G401.6 (cell line): Measurements from ENCODE around the gene RABEP2.
"Not testable (repeated sequence)": the region's sequence is repeated elsewhere in the genome, so short reads cannot be mapped to it uniquely, and the experiment has no call there.

Experiments used
- FAIRE-seq: peaks from 2 replicates; lab custom pipeline; 2012; peaks lifted over from hg19 to GRCh38; lab: Jason Lieb, UNC

Gene RABEP2

DNA sequence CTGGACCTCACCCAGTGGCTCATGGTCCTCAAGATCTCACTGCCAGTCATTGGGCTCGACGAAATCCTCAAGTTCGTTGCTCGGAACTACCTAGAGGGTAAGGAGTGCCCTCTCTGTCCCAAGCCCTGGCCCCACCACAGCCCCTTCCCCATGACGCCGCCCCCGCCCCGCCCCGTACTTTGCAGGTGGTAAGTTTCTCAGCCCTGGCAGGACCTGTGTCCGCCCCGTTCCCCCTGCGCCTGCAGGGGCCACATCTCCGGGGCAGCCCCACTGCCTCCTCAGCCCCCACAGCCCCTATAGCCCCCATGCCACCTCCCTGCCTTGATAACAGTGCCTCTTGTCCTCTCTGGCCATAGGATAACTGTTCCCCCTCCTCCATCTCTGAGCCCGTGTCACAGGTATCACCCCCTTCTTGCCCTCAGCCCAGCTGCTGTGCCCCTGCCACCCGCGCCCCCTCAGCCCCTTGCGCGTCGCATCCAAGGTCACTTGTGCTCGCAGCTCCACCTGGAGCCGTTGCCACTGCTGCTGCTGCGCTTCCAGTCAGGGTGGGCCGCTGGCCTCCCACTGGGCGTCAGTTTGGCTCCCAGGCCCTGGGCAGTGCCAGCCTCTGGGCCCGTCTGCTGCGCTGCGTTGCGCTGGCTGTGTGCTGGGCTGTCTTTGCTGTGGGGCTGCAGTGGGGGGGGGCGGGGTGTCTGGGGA, 21.5 kb downstream of the RABEP2 start:
- FAIRE-seq: no peak

DNA sequence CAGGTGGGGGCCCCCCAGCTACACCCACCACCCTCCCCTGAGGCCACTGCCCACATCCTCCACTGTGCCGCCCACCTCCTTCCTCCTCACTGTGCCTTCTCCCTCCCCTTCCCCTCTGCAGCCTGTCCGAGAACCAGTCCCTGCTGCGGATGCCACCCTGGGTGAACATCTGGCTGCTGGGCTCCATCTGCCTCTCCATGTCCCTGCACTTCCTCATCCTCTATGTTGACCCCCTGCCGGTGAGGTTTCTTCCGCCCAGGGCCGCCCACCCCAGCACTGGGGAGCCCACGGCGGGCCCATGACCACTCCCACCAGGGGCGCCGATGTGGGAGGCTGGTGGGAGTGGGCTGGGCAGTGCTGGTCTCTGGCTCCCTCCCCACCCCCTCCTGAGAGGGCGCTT, 22.1 kb downstream of the RABEP2 start:
- no peak for FAIRE-seq

DNA sequence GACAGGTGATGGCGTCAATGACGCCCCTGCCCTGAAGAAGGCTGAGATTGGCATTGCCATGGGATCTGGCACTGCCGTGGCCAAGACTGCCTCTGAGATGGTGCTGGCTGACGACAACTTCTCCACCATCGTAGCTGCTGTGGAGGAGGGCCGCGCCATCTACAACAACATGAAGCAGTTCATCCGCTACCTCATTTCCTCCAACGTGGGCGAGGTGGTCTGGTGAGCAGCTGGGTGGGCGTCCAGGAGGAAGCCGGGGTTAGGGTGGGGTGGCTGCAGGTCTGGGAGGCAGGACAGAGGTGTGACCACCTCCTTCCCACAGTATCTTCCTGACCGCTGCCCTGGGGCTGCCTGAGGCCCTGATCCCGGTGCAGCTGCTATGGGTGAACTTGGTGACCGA, 23.2 kb downstream of the RABEP2 start:
- no peak for FAIRE-seq

DNA sequence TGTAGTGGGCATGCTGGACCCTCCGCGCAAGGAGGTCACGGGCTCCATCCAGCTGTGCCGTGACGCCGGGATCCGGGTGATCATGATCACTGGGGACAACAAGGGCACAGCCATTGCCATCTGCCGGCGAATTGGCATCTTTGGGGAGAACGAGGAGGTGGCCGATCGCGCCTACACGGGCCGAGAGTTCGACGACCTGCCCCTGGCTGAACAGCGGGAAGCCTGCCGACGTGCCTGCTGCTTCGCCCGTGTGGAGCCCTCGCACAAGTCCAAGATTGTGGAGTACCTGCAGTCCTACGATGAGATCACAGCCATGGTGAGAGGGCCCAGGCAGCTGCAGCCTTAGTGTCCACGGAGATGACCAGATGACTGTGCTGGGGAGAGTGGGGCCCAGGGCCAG, 24.4 kb downstream of the RABEP2 start:
- FAIRE-seq: no peak

DNA sequence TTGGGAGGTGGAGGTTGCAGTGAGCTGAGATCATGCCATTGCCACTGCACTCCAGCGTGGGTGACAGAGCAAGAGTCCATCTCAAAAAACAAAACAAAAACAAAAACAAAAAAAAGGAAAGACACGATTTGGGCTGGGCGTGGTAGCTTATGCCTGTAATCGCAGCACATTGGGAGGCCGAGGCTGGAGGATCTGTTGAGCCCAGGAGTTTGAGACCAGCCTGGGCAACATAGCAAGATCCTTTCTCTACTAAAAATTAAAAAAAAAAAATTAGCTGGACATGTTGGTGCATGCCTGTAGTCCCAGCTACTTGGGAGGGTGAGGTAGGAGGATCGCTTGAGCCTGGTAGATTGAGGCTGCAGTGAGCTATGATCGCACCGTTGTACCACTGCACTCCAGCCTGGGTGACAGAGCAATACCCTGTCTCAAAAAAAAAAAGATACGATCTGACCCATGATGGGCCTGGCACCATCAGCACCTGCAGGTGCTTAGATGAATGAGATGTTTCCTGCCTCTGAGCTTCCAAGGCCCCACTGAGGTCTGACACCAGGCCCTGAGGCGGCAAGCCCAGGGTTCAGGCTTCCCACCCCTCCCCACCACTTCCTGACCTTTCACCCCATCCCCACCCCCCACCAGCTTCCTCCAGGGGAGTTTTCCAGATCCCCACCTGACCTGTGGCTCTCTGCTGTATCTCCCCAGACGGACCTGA, 25.0 kb downstream of the RABEP2 start:
- no peak for FAIRE-seq

DNA sequence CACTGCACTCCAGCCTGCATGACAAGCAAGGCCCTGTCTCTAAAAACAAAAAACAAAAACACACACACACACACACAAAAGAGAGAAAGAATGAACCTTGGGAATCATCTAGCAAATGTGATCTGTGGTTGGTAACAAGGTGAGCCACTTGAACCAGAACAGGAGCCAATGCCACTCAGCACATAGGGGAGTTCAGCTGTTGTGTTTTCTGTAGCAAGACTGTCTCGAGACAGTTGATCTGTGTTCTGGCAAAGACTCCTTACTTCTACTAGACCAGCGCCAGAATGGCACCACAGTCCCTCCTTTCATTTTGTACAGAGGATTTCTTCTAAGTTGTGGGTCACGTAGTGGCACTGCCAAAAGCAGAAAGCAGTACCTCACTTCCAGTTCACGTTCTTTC, 26.1 kb downstream of the RABEP2 start:
- FAIRE-seq: no peak

DNA sequence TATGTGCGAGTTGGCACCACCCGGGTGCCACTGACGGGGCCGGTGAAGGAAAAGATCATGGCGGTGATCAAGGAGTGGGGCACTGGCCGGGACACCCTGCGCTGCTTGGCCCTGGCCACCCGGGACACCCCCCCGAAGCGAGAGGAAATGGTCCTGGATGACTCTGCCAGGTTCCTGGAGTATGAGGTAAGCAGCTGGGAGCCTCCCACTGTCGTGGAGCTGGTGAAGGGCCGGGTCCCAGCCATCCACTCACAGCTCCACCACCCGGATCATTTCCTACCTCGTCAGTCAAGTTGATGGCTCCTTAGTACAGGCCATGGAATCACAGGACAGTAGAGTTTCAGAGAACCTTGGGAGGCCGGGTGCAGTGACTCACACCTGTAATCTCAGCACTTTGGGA, 26.8 kb downstream of the RABEP2 start:
- no peak for FAIRE-seq

DNA sequence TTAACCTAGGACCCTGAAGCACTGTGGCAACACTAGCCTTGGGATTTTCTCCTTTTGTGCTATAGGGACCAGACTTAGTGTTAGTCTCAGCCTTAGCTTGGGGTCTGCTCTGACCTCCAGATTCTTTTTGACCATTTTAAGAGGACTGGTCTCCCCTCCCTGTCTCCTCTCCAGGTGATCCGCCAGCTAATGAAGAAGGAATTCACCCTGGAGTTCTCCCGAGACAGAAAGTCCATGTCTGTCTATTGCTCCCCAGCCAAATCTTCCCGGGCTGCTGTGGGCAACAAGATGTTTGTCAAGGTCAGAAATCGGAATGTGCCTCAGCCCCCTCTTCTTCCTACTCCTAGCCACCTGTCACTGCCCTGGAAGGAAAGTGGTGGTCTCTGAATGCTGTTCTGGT, 27.2 kb downstream of the RABEP2 start:
- FAIRE-seq: no peak

DNA sequence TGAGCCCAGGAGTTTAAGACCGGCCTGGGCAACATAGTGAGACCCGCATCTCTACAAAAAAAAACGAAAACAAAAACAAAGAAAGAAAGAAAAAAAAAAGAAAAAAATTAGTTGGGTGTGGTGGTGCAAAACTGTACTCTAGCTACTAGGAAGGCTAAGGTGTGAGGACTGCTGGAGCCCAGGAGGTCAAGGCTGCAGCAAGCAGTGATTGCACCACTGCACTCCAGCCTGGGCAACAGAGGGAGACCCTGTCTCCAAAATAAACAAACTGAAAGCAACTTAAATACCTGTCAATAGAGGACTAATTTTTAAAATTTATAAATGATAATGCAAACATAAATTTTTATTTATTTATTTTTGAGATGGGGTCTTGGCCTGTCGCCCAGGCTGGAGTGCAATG, 29.4 kb downstream of the RABEP2 start:
- no peak for FAIRE-seq

DNA sequence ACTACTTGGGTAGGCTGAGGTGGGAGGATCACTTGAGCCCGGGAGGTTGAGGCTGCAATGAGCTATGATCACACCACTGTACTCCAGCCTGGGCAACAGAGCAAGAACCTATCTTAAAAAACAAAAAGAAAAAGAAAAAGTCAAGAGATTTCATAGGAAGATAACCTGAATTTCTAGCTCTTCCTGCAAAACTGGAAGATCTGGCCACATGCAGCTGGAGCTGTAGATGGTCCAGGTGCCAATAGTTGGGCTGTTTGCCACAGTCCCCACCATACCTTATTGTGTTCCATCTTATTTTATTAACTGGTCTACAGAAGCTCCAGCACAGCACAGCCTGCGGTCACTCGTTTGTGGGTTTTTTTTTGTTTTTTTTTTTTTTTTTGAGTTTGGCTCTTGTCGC, 31.7 kb downstream of the RABEP2 start:
- no peak for FAIRE-seq

DNA sequence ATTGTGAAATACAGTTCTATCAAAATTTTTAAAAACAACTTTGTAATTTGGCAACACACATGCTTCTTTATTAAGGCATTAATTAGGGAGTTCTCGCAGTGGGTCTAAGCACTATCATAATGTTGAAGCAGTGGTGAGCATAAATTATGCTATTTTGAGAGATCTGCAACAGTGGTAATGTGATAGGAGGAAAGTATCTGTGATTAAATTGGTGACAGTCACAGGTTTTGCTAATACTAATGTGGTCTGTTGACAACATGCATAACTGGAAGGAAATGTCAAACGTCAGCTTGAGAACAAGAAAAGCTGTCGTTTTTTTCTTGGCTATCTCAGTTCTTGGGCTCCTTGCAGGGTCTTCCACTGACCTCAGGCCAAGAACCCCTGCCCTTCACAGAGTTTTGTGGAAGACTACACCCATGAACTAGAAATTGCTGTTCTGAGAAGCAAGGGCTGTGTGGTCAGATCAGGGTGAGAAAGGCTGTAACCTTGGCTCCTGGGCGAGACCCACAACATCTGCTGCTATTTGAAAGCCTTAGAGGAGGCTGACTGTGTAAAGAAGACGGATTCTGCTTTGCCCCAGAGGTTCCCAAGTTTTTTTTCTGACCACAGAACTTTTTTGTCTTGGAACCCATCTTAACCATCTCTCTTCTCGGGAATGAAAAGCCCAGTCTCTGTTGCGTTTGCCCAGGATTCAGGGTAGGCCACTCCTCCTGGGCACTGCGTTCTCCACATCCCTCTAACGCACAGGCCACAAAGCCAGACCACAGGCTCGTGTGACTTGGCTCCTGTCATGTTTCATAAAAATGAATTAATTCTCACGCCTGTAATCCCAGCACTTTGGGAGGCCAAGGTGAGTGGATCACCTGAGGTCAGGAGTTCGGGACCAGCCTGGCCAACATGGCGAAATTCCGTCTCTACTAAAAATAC, 32.8 kb downstream of the RABEP2 start:
- no peak for FAIRE-seq

DNA sequence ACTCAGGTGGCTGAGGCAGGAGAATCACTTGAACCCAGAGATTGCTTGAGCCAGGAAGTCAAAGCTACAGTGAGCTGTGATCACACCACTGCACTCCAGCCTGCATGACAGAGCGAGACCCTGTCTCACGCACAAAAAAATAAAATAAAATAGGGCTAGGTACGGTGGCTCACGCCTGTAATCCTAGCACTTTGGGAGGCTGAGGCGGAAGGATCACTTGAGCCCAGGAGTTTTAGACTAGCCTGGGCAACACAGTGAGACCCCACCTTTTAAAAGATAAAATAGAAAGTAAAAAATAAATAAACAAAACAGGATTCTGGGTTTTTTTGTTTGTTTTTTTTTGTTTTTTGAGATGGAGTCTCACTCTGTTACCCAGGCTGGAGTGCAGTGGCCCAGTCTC, 34.7 kb downstream of the RABEP2 start:
- not testable (repeated sequence) for FAIRE-seq

DNA sequence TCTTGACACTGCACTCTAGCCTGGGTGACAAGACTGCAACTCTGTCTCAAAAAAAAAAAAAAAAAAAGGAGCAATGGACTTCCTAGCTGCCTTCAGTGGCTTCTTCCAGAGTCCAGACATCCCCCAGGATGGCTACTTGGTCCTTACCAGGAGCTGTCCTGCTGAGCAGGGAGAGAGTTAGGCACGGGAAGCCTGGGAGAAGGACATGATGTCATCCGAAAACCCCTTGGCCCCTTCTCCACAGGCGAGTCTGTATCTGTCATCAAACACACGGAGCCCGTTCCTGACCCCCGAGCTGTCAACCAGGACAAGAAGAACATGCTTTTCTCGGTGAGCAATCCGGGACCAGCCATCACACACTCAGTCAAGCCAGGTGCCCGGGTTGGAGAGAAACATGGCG, 38.1 kb downstream of the RABEP2 start:
- FAIRE-seq: no peak

DNA sequence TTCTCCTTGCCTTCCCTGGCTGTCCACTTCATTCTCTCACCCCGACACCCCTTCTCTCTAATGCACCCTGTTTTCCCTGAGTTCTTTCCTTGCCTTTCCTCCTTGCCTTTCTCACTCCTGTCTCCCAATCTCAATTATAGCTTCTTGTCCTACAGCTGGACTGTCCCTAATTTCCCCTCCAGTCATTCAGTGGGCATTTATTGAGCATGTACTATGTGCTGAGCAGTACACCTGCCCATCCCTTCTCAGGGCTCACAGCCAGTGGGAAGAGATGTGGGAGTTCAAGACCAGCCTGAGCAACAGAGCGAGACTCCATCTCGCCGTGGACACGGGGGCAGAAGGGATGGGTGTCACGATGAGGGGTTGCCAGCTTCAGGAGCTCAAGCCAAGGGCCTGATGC, 41.0 kb downstream of the RABEP2 start:
- no peak for FAIRE-seq

DNA sequence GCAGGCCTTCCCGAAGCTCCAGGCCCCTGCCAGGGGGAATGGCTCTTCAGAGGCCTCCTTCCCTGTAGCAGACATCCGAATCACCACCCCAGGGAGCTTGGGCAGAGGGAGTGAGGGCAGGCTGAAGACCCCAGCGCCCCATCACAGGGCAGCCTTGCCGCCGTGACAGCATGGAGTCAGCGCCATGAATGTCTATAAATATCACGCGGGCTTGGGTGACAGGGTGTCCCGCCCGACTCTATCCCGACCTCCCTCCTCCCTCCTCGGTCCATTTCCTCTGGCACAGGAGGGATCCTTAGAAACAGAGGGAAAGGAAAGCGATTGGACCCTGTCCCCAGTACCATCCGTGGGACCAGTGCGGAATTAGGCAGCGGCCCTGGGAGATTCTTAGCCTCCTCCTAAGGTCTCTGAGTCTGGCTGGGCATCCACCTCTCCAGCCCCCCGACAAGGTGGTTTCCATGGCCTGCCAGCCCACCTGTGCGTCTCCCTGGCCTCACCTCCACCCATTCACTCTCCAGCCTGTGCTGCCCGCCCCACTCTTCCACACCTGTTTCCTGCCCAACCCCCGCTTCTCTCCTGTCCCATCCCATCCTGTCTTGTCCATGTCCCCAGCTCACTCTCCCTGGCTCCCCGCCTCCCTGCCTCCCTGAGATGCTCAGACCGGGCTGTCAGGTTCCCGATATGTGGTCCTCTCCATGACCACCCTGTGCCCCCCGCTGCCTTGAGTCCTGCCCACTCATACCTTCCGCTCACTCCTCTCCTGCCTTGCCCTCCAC, 41.6 kb downstream of the RABEP2 start:
- no peak for FAIRE-seq

DNA sequence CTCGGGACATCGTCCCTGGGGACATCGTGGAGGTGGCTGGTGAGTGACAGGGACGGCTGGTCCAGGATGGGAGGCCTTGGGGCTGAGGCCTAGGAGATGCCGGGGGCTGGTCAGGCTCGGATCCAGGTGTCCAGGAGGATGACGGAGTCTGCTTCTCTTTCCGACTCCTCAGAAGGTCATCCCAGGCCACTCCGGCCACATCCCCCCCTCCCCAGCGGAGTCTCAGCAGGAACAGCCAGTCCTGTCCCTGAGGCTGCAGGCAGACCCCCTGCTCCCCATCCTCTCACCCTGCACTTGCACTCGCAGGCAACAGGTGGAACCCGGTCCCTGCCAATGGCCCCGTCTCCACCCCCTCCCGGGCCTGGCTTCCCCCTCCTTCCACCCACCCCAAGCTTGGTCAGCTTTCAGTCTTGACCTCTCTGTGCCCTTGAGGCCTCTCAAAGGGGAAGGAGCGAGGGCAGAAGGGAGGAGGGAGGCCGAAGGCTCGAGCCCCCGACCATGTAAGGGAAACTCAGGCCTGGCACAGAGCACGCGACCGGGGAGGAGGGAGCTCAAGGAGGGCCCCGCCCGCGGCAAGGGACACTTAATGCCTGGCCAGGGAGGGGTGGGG, 42.4 kb downstream of the RABEP2 start:
- no peak for FAIRE-seq

DNA sequence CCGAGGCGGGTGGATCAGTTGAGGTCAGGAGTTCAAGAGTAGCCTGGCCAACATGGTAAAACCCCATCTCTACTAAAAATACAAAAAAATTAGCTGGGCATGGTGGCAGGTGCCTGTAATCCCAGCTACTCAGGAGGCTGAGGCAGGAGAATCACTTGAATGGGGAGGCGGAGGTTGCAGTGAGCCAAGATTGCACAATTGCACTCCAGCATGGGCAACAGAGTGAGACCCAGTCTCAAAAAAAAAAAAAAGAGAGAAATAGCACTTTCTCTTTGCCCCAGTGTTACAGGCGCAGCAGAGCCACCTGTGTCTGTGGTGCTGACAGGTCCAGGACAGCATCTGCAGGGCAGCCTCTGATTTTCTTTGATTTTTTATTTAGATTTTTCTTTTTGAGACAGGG, 43.5 kb downstream of the RABEP2 start:
- FAIRE-seq: not testable (repeated sequence)

DNA sequence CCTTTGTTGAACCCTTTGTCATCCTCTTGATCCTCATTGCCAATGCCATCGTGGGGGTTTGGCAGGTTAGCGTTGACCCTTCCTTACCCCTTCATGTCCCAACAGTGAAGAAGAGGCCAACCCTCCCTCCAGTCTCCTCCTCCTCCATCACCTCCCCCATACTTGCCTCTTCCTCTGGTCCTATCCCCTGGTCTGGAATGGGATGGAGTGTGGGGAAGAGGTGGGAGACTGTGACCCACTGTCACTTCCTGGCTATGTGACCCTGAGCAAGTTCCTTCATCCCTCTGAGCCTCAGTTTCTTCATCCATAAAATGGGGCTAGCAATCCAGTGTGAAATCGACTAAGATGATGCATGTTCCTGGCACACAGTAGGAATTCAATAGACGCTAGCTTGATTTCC, 44.1 kb downstream of the RABEP2 start:
- FAIRE-seq: no peak

DNA sequence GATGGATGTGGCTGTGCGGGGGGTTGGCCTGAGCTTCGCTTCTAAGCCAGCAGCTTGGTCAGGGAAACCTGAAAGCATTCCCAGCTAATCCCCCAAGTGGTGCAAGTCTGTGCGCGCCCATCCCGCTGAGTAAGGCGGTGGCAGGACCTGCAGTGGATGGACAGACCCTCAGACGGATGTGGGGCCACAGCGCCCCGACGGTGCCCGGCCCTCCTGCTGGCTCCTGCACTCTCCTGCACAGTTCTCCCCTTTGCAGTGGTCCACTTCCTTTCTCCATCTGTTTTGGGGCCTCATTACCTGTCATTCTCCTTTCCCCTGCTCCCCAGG, 44.5 kb downstream of the RABEP2 start:
- FAIRE-seq: no peak

DNA sequence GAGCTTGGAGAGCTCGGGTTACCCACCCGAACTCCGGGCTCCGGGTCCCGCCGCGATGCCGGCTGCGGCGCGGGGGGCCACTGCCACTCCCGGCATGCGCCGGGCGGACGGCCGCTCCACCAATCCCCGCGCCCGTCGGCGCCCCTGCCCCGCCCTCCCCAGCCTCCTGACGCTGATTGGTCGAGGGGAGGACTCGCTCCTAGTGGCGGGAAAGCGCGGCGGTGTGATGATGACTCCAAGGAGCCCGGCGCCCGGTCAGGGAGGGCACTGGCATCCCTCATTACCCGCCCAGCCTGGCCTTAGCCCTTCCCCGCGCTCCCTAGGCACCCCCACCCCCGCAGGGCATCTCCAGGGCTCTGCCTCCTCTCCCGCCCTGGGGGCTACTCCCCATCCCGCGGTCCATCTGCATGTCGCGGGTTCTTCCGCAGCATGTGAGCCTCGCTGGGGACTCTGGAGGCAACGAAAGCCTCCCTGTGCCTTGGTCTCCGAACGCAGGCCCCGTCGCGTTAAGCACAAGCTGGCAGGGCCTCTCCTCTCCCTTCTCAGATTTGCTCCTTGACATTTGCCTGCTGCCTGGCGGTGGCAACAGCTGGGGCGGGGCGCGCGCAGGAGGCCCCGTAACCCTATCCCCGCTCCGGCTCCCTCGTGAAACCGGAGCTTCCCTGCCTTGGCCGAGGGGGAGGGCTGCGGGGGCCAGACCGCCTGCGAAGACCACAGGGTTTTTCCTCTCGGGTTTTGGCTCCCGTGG, 45.0 kb downstream of the RABEP2 start:
- FAIRE-seq: no peak

DNA sequence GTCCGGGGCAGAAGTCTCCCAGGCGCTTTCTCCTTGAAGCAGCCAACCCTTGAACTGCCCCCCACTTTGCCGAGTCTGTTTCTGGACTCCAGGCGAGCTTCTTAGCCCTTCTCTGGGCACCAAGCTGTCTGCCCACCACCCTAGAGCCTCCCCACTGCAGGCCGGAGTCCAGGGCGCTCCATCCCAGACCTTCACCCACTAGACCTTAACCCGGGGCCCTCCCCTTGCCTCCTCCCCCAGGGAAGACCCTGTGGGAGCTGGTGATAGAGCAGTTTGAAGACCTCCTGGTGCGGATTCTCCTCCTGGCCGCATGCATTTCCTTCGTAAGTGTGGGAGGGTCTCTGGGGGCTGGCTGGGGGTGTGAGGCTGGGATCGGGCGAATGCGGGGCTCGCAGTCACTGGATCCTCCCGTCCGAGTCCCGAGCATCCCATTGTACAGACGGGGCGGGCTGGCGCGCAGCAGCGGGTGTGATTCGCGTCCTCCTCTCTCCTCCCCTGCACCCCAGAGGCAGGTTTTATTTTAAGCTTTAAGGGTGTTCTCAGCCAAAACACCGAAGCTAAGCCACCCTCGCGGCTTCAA, 45.7 kb downstream of the RABEP2 start:
- no peak for FAIRE-seq
